ENCODE results near the gene SH2D5.
"Not testable (repeated sequence)": the region's sequence is repeated elsewhere in the genome, so short reads cannot be mapped to it uniquely, and the experiment has no call there.

SH2D5 gene

GRCh38 chr1:20728371-20729154 is 3.9 kb downstream of the SH2D5 start:
- FAIRE-seq (no peak), DNase-seq (ENCODE audit: insufficient read length, low spot score) (no peak)

- DNase-seq (ENCODE audit: insufficient read length, low spot score) (no peak), FAIRE-seq (no peak)
These were observed 4.7 kb downstream of the SH2D5 start for GRCh38 chr1:20727746-20728316.

- FAIRE-seq = no peak
These were observed 5.4 kb downstream of the SH2D5 start for GRCh38 chr1:20726932-20727745.

GRCh38 chr1:20726118-20726911 is 6.2 kb downstream of the SH2D5 start:
- FAIRE-seq = no peak
- DNase-seq (ENCODE audit: insufficient read length, low spot score) = no peak

More at GRCh38 chr1:20726932-20727745, 5.4 kb downstream of the SH2D5 start:
- no peak for DNase-seq (ENCODE audit: insufficient read length, low spot score)

- FAIRE-seq (no peak), DNase-seq (ENCODE audit: insufficient read length, low spot score) (no peak)
These were observed 7.0 kb downstream of the SH2D5 start for GRCh38 chr1:20725189-20726117.

- FAIRE-seq (no peak), DNase-seq (ENCODE audit: insufficient read length, low spot score) (no peak)
These were observed 7.9 kb downstream of the SH2D5 start for GRCh38 chr1:20724364-20725188.

GRCh38 chr1:20723537-20724363 is 8.8 kb downstream of the SH2D5 start:
- DNase-seq (ENCODE audit: insufficient read length, low spot score) (no peak), FAIRE-seq (no peak)

- no peak for FAIRE-seq
These were observed 9.4 kb downstream of the SH2D5 start for GRCh38 chr1:20723159-20723536.

GRCh38 chr1:20721117-20722061 is 11.1 kb downstream of the SH2D5 start:
- FAIRE-seq = no peak
- no peak for DNase-seq (ENCODE audit: insufficient read length, low spot score)

More at GRCh38 chr1:20723159-20723536, 9.4 kb downstream of the SH2D5 start:
- DNase-seq (ENCODE audit: insufficient read length, low spot score) = no peak

- no peak for DNase-seq (ENCODE audit: insufficient read length, low spot score)
- no peak for FAIRE-seq
These were observed 11.8 kb downstream of the SH2D5 start for GRCh38 chr1:20720631-20721091.

GRCh38 chr1:20719871-20720620 is 12.5 kb downstream of the SH2D5 start:
- FAIRE-seq (no peak), DNase-seq (ENCODE audit: insufficient read length, low spot score) (no peak)

GRCh38 chr1:20719261-20719660 is 13.2 kb downstream of the SH2D5 start:
- DNase-seq (ENCODE audit: insufficient read length, low spot score) = no peak
- no peak for FAIRE-seq

- DNase-seq (ENCODE audit: insufficient read length, low spot score); FAIRE-seq: not testable (repeated sequence)
These were observed 14.1 kb downstream of the SH2D5 start for GRCh38 chr1:20718343-20718882.

- no peak for DNase-seq (ENCODE audit: insufficient read length, low spot score)
- FAIRE-seq = no peak
These were observed 14.8 kb downstream of the SH2D5 start, which contains the start of gene KIF17 for GRCh38 chr1:20717452-20718342. Gene KIF17, minus strand, starts transcription at chr1:20718007. Its CDS starts 301 bp downstream, at chr1:20717706.

GRCh38 chr1:20716232-20716631 is 16.3 kb downstream of the SH2D5 start:
- FAIRE-seq = no peak

More at GRCh38 chr1:20716232-20716631, 16.3 kb downstream of the SH2D5 start:
- no peak for DNase-seq (ENCODE audit: insufficient read length, low spot score)

Data from HTR-8/SVneo (cell line).